CD4-positive, alpha-beta T cell (primary cell): ENCODE results near the gene GCLC. TPM values are rescaled to one million over a fixed set of nuclear protein-coding genes. Genes with fewer than 3 reads are reported as not detected.

Experiments used
- ATAC-seq: fragments of 200-7000 bp; cut with Tn5 transposase; one replicate; pipeline ENCODE4 v1.10.0; 2022; ENCODE audit warnings: mild to moderate bottlenecking; ENCODE audit not compliant: poor library complexity
- CTCF ChIA-PET: fragments of 350-600 bp; sonication (Branson Sonifier 250); formaldehyde crosslinking; loops from one replicate; lab custom pipeline; 2021; ENCODE audit warnings: antibody characterized with exemption, inconsistent platforms; lab: Charles Lee
- POLR2A ChIA-PET: fragments of 350-600 bp; sonication (Branson Sonifier 250); formaldehyde crosslinking; loops from one replicate; lab custom pipeline; 2021; ENCODE audit warnings: antibody characterized with exemption, inconsistent platforms; lab: Charles Lee
- DNase-seq, 14 experiments: peaks; one replicate each; pipeline ENCODE4 v3.0.0-alpha.2; 2013 to 2020; ENCODE audit warnings: mixed read lengths in 2 of 14
- H3K27ac ChIP-seq, 2 donors: one replicate each; pipeline versions ENCODE4 v1.5.1 to v1.7.0; 2013; ENCODE audit warnings: low read length in 2 of 2, low read depth in 1 of 2, mild to moderate bottlenecking in 1 of 2
- H3K27me3 ChIP-seq, 2 experiments: 1 replicate in 1 of 2; 2 replicates in 1 of 2; pipeline versions ENCODE4 v1.6.1 to v1.7.0; 2013; ENCODE audit warnings: low read length in 2 of 2, control low read depth in 1 of 2, mild to moderate bottlenecking in 1 of 2, moderate library complexity in 1 of 2; ENCODE audit not compliant: insufficient read depth in 2 of 2, control insufficient read depth in 1 of 2
- H3K36me3 ChIP-seq: one replicate; pipeline ENCODE4 v1.6.1; 2013; ENCODE audit warnings: low read length, control low read depth; ENCODE audit not compliant: insufficient read depth
- H3K4me1 ChIP-seq: one replicate; pipeline ENCODE4 v1.6.1; 2013; ENCODE audit warnings: low read length, control low read depth; ENCODE audit not compliant: insufficient read depth
- H3K4me3 ChIP-seq: one replicate; pipeline ENCODE4 v1.5.1; 2013; ENCODE audit warnings: mild to moderate bottlenecking, low read length, moderate library complexity
- H3K9me3 ChIP-seq, 2 experiments: 1 replicate in 1 of 2; 2 replicates in 1 of 2; pipeline versions ENCODE4 v1.6.1 to v1.7.0; 2013; ENCODE audit warnings: low read length in 2 of 2, mild to moderate bottlenecking in 2 of 2, control low read depth in 1 of 2, moderate library complexity in 1 of 2; ENCODE audit not compliant: control insufficient read depth in 1 of 2, insufficient read depth in 1 of 2
- H3K27ac Mint-ChIP-seq: one replicate; pipeline ENCODE4 v1.8.0; 2020; ENCODE audit warnings: mixed read lengths
- H3K27me3 Mint-ChIP-seq: one replicate; pipeline ENCODE4 v1.8.0; 2021; ENCODE audit warnings: mixed read lengths
- H3K36me3 Mint-ChIP-seq: one replicate; pipeline ENCODE4 v1.8.0; 2021; ENCODE audit warnings: low read depth, mixed read lengths
- H3K4me1 Mint-ChIP-seq: one replicate; pipeline ENCODE4 v1.8.0; 2021; ENCODE audit warnings: low read depth, mixed read lengths
- H3K4me3 Mint-ChIP-seq: one replicate; pipeline ENCODE4 v1.8.0; 2020; ENCODE audit warnings: mild to moderate bottlenecking, mixed read lengths
- H3K9me3 Mint-ChIP-seq: one replicate; pipeline ENCODE4 v1.8.0; 2020; ENCODE audit warnings: mixed read lengths
- CTCF ChIP-seq: fragments of 200-600 bp; IDR thresholded peaks from one replicate; pipeline ENCODE4 v1.8.0; 2022; ENCODE audit warnings: antibody characterized with exemption, mild to moderate bottlenecking
- intact Hi-C, 2 experiments: fragments of 100-400 bp; cut with DNase I in 1 of 2; cut with micrococcal nuclease in 1 of 2; formaldehyde crosslinking; loops; one replicate each; pipeline versions ENCODE4 v1.15.1 to v1.9.0; 2023 to 2025; cut with DNase I, micrococcal nuclease
- total RNA-seq, 174 experiments: library from RNA in 2 of 174; stranded (reverse) in 2 of 174; gene quantifications; one replicate each; pipeline ENCODE4 v1.2.3 and lab custom pipeline; 2021 to 2026

Gene GCLC
- total RNA-seq, 2 experiments from 2014 or later: 8.9 to 10.1 TPM

GRCh38 chr6:53523511-53524454 is 21.1 kb downstream of the GCLC start:
- DNase-seq (no peak), ATAC-seq (no peak)
- H3K27me3 ChIP-seq: no peaks in the 10 kb centered on the region
- ChIA-PET CTCF (interaction anchor here (0.6 kb wide), 1 partner anchor 200 kb away, joined by 3 read pairs; no protein-coding TSS in a partner anchor), POLR2A (no interaction called here)
- peaks cover 13% of the 10 kb centered on the region for H3K36me3 ChIP-seq
- H3K4me1 ChIP-seq: no peaks in the 10 kb centered on the region
- no peak for TF ChIP-seq CTCF
- Mint-ChIP-seq H3K4me3 (no peak overlapping the region), H3K27me3 (no peaks in the 10 kb centered on the region), H3K4me1 (peaks cover 10% of the 10 kb centered on the region), H3K27ac (no peak overlapping the region), H3K9me3 (no peaks in the 10 kb centered on the region), H3K36me3 (peaks cover 22% of the 10 kb centered on the region)
- H3K27ac ChIP-seq: no peak overlapping the region
- no peak overlapping the region for H3K4me3 ChIP-seq
- intact Hi-C loops: no loop called here
- no peaks in the 10 kb centered on the region for H3K9me3 ChIP-seq

GRCh38 chr6:53520320-53520928 is 24.5 kb downstream of the GCLC start:
- no peak overlapping the region for H3K27ac ChIP-seq
- Mint-ChIP-seq H3K4me3 (no peak overlapping the region), H3K9me3 (no peaks in the 10 kb centered on the region), H3K36me3 (peaks cover 45% of the 10 kb centered on the region), H3K27ac (no peak overlapping the region), H3K27me3 (no peaks in the 10 kb centered on the region), H3K4me1 (peaks cover 6% of the 10 kb centered on the region)
- peaks cover 20% of the 10 kb centered on the region for H3K36me3 ChIP-seq
- ATAC-seq (no peak), DNase-seq (no peak)
- no peaks in the 10 kb centered on the region for H3K9me3 ChIP-seq
- ChIA-PET CTCF (no interaction called here), POLR2A (no interaction called here)
- H3K4me1 ChIP-seq: no peaks in the 10 kb centered on the region
- intact Hi-C loops: no loop called here
- no peak for TF ChIP-seq CTCF
- H3K4me3 ChIP-seq: no peak overlapping the region
- no peaks in the 10 kb centered on the region for H3K27me3 ChIP-seq

GRCh38 chr6:53518862-53519261 is 26.0 kb downstream of the GCLC start:
- Mint-ChIP-seq H3K9me3 (no peaks in the 10 kb centered on the region), H3K4me3 (no peak overlapping the region), H3K36me3 (peaks cover 60% of the 10 kb centered on the region), H3K27me3 (no peaks in the 10 kb centered on the region), H3K4me1 (no peaks in the 10 kb centered on the region), H3K27ac (no peak overlapping the region)
- intact Hi-C loops: no loop called here
- no peaks in the 10 kb centered on the region for H3K9me3 ChIP-seq
- no peak for TF ChIP-seq CTCF
- no peak for DNase-seq
- no peak for ATAC-seq
- ChIA-PET POLR2A (no interaction called here), CTCF (no interaction called here)
- no peak overlapping the region for H3K4me3 ChIP-seq
- H3K27ac ChIP-seq: no peak overlapping the region
- no peaks in the 10 kb centered on the region for H3K4me1 ChIP-seq
- H3K36me3 ChIP-seq: peaks cover 31% of the 10 kb centered on the region
- no peaks in the 10 kb centered on the region for H3K27me3 ChIP-seq
